HepG2 (cell line): ENCODE measurements around the gene SETD1A. TPM values are rescaled to one million over a fixed set of nuclear protein-coding genes. Genes with fewer than 3 reads are reported as not detected.
A peak's percentile ranks its signal among the peaks of the same experiment; 100 is the strongest.

ENCODE experiments used
- CAMTA2 ChIP-seq: sonication (generic); formaldehyde crosslinking; IDR thresholded peaks from 2 replicates; pipeline ENCODE4 v1.4.0; 2020; ENCODE audit warnings: mild to moderate bottlenecking, missing genetic modification reagents, borderline replicate concordance
- CBX5 ChIP-seq: sonication (generic); formaldehyde crosslinking; IDR thresholded peaks from 2 replicates; pipeline ENCODE4 v1.4.0; 2020; ENCODE audit warnings: missing genetic modification reagents, borderline replicate concordance
- CC2D1A ChIP-seq: sonication (generic); formaldehyde crosslinking; IDR thresholded peaks from 2 replicates; pipeline ENCODE4 v1.8.1; 2023; ENCODE audit warnings: mild to moderate bottlenecking, missing genetic modification reagents
- JUN ChIP-seq: sonication (generic); formaldehyde crosslinking; IDR thresholded peaks from 2 replicates; pipeline ENCODE4 v1.4.0; 2020; ENCODE audit warnings: mild to moderate bottlenecking, missing genetic modification reagents
- KMT2A ChIP-seq: sonication (generic); formaldehyde crosslinking; IDR thresholded peaks from 2 replicates; pipeline ENCODE4 v1.4.0; 2020; ENCODE audit warnings: missing genetic modification reagents
- ZFY ChIP-seq: sonication (generic); formaldehyde crosslinking; IDR thresholded peaks from 2 replicates; pipeline ENCODE4 v1.4.0; 2020; ENCODE audit warnings: missing genetic modification reagents
- ZNF547 ChIP-seq: sonication (generic); formaldehyde crosslinking; IDR thresholded peaks from 2 replicates; pipeline ENCODE4 v1.5.1; 2020; ENCODE audit warnings: mild to moderate bottlenecking, missing genetic modification reagents
- ZNF549 ChIP-seq: sonication (generic); formaldehyde crosslinking; IDR thresholded peaks from 2 replicates; pipeline ENCODE4 v1.5.0; 2020; ENCODE audit warnings: missing genetic modification reagents
- ZNF616 ChIP-seq: sonication (generic); formaldehyde crosslinking; IDR thresholded peaks from 2 replicates; pipeline ENCODE4 v1.5.0; 2020; ENCODE audit warnings: low read depth, mild to moderate bottlenecking, missing genetic modification reagents
- ZNF629 ChIP-seq: sonication (generic); formaldehyde crosslinking; conservative IDR thresholded peaks from 2 replicates; pipeline ENCODE4 v1.5.0; 2020; ENCODE audit warnings: missing genetic modification reagents
- polyA plus RNA-seq, 8 experiments: library from polyadenylated mRNA; depleted of rRNA in 3 of 8; stranded (reverse) in 7 of 8; unstranded in 1 of 8; fragments of >200 nt; fragmentation: Illumina TruSeq in 4 of 8; extraction: Trizol in 4 of 8; gene quantifications; 2 replicates each; pipeline versions ENCODE4 v1.2.1 to v1.2.3, GENCODE V29; 2011 to 2016; ENCODE audit warnings: low read depth in 4 of 8, missing spikeins in 1 of 8, mixed read lengths in 1 of 8; ENCODE audit not compliant: insufficient read depth in 1 of 8
- total RNA-seq, 5 experiments: library from RNA; depleted of rRNA; stranded (reverse); fragments of >200 nt; fragmentation: Illumina TruSeq; extraction: Trizol; gene quantifications; 2 replicates each; pipeline ENCODE4 v1.2.3, GENCODE V29; 2016; ENCODE audit warnings: low read depth in 1 of 5
- TF ChIP-seq, protein P1 (sequence below): sonication (generic); formaldehyde crosslinking; IDR thresholded peaks from 2 replicates; pipeline ENCODE4 v1.5.1; 2020; ENCODE audit warnings: mild to moderate bottlenecking, moderate library complexity, missing genetic modification reagents
- TF ChIP-seq, protein P2 (sequence below): sonication (generic); formaldehyde crosslinking; conservative IDR thresholded peaks from 2 replicates; pipeline ENCODE4 v1.4.0; 2020; ENCODE audit warnings: missing genetic modification reagents
- TF ChIP-seq, protein P3 (sequence below): sonication (generic); IDR thresholded peaks from 2 replicates; pipeline ENCODE4 v1.6.1; 2016; ENCODE audit warnings: low read depth, borderline replicate concordance
- TF ChIP-seq, protein P4 (sequence below): sonication (generic); formaldehyde crosslinking; IDR thresholded peaks from 2 replicates; pipeline ENCODE4 v1.9.0; 2021; ENCODE audit warnings: missing genetic modification reagents, borderline replicate concordance
- TF ChIP-seq, protein P5 (sequence below): sonication (generic); formaldehyde crosslinking; IDR thresholded peaks from 2 replicates; pipeline ENCODE4 v1.4.0; 2020; ENCODE audit warnings: missing genetic modification reagents, borderline replicate concordance
- TF ChIP-seq, protein P6 (sequence below): sonication (generic); formaldehyde crosslinking; IDR thresholded peaks from 2 replicates; pipeline ENCODE4 v1.4.0; 2020; ENCODE audit warnings: missing genetic modification reagents

The SETD1A gene
- total and polyA plus RNA-seq, 2 of the 13 experiments (the other 11 are each of a cell fraction or from before 2014, with no cell fraction given), result 3.8 to 5.6 TPM

DNA sequence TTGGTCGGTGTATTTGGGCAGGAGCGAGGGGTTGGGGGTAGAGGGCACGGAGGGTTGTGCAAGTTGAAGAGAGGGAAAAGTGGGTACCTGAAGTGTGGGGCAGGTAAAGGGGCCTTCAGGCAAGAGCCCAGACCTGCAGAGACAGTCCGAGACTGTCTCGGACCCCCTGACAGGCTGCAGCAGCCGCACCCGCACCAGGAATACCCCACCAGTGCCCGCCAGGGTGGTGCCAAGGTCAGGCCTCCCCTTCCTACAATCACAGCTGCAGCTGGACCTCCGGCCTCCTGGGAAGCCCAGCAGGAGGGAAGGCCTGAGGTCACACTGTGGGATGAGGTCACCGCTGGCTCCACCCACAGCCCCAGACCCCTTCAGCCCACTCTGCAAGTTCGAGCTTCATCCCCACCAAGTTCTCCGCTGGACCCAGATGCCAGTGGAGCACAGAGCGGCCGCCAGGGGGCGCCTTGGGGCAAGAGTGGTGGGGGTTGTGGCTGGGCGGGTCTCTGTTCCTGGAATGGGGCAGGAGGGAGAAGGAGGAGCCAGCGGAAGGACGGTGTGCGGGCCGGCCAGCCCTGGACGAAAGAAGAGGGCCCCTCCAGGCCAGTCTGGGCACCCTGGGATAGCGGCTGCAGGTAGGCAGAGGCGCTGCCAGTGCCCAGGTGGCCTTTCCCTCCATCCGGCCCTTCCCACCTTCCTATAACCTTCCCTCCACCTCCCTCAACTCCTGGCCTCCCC, 27.3 kb downstream of the SETD1A start, which contains the start of gene HSD3B7 (continued):
- TF ChIP-seq, protein P1, sequence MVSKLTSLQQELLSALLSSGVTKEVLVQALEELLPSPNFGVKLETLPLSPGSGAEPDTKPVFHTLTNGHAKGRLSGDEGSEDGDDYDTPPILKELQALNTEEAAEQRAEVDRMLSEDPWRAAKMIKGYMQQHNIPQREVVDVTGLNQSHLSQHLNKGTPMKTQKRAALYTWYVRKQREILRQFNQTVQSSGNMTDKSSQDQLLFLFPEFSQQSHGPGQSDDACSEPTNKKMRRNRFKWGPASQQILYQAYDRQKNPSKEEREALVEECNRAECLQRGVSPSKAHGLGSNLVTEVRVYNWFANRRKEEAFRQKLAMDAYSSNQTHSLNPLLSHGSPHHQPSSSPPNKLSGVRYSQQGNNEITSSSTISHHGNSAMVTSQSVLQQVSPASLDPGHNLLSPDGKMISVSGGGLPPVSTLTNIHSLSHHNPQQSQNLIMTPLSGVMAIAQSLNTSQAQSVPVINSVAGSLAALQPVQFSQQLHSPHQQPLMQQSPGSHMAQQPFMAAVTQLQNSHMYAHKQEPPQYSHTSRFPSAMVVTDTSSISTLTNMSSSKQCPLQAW (CRISPR knock-in tag), result no peak; the same call in 1 of the 2 replicates
- TF ChIP-seq KMT2A (0 out of 2 replicates have a peak, but pooled peaks have one; percentile 35), CAMTA2 (CRISPR knock-in tag) (no peak; the same call in 1 of the 2 replicates), JUN (no peak), ZNF549 (CRISPR knock-in tag) (no peak), ZNF629 (no peak), ZNF547 (CRISPR knock-in tag) (no peak), CC2D1A (0 out of 2 replicates have a peak, but pooled peaks have one; percentile 63), ZNF616 (CRISPR knock-in tag) (no peak), CBX5 (CRISPR knock-in tag) (peak; percentile 70), ZFY (CRISPR knock-in tag) (no peak)
- TF ChIP-seq, protein P2, sequence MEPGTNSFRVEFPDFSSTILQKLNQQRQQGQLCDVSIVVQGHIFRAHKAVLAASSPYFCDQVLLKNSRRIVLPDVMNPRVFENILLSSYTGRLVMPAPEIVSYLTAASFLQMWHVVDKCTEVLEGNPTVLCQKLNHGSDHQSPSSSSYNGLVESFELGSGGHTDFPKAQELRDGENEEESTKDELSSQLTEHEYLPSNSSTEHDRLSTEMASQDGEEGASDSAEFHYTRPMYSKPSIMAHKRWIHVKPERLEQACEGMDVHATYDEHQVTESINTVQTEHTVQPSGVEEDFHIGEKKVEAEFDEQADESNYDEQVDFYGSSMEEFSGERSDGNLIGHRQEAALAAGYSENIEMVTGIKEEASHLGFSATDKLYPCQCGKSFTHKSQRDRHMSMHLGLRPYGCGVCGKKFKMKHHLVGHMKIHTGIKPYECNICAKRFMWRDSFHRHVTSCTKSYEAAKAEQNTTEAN (CRISPR knock-in tag), result 0 out of 2 replicates have a peak, but pooled peaks have one; percentile 8
- TF ChIP-seq, protein P3, sequence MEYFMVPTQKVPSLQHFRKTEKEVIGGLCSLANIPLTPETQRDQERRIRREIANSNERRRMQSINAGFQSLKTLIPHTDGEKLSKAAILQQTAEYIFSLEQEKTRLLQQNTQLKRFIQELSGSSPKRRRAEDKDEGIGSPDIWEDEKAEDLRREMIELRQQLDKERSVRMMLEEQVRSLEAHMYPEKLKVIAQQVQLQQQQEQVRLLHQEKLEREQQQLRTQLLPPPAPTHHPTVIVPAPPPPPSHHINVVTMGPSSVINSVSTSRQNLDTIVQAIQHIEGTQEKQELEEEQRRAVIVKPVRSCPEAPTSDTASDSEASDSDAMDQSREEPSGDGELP, result no peak
- TF ChIP-seq, protein P4, sequence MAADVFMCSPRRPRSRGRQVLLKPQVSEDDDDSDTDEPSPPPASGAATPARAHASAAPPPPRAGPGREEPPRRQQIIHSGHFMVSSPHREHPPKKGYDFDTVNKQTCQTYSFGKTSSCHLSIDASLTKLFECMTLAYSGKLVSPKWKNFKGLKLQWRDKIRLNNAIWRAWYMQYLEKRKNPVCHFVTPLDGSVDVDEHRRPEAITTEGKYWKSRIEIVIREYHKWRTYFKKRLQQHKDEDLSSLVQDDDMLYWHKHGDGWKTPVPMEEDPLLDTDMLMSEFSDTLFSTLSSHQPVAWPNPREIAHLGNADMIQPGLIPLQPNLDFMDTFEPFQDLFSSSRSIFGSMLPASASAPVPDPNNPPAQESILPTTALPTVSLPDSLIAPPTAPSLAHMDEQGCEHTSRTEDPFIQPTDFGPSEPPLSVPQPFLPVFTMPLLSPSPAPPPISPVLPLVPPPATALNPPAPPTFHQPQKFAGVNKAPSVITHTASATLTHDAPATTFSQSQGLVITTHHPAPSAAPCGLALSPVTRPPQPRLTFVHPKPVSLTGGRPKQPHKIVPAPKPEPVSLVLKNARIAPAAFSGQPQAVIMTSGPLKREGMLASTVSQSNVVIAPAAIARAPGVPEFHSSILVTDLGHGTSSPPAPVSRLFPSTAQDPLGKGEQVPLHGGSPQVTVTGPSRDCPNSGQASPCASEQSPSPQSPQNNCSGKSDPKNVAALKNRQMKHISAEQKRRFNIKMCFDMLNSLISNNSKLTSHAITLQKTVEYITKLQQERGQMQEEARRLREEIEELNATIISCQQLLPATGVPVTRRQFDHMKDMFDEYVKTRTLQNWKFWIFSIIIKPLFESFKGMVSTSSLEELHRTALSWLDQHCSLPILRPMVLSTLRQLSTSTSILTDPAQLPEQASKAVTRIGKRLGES (CRISPR knock-in tag), result no peak
- TF ChIP-seq, protein P5, sequence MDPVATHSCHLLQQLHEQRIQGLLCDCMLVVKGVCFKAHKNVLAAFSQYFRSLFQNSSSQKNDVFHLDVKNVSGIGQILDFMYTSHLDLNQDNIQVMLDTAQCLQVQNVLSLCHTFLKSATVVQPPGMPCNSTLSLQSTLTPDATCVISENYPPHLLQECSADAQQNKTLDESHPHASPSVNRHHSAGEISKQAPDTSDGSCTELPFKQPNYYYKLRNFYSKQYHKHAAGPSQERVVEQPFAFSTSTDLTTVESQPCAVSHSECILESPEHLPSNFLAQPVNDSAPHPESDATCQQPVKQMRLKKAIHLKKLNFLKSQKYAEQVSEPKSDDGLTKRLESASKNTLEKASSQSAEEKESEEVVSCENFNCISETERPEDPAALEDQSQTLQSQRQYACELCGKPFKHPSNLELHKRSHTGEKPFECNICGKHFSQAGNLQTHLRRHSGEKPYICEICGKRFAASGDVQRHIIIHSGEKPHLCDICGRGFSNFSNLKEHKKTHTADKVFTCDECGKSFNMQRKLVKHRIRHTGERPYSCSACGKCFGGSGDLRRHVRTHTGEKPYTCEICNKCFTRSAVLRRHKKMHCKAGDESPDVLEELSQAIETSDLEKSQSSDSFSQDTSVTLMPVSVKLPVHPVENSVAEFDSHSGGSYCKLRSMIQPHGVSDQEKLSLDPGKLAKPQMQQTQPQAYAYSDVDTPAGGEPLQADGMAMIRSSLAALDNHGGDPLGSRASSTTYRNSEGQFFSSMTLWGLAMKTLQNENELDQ (CRISPR knock-in tag), result peak; percentile 45; the same call in 1 of the 2 replicates
- TF ChIP-seq, protein P6, sequence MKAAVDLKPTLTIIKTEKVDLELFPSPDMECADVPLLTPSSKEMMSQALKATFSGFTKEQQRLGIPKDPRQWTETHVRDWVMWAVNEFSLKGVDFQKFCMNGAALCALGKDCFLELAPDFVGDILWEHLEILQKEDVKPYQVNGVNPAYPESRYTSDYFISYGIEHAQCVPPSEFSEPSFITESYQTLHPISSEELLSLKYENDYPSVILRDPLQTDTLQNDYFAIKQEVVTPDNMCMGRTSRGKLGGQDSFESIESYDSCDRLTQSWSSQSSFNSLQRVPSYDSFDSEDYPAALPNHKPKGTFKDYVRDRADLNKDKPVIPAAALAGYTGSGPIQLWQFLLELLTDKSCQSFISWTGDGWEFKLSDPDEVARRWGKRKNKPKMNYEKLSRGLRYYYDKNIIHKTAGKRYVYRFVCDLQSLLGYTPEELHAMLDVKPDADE, result no peak
